Measurements from ENCODE around the gene PEA15. TPM values are rescaled to one million over a fixed set of nuclear protein-coding genes. Genes with fewer than 3 reads are reported as not detected.

Gene PEA15
- total and polyA plus RNA-seq, 9 of the 15 experiments (the other 6 are each of a cell fraction or from before 2014, with no cell fraction given) = 8.2 to 175 (median 35.4) TPM

DNA sequence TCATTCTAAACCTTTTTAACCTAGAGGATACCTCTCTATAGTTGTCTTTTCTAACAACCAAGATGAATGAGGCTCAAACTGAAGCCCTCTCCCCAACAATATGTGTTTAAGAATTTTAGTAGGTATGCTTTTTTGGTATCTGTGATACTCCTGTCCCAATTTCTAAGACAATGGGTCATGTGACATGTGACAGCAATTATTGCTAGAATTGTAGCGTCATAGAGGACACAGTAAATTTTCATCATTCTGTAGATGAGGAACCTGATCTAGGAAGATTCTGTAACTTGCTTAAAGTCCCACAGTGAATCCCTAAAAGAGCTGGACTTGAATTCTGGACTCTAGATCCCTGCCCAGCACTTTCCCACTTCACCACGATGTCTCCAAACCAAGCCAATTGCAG, 26.5 kb upstream of the PEA15 start:
- BruUV-seq (replicated peaks) = no TSS peak
- Histone ChIP-seq H3K9ac (ENCODE audit: insufficient read depth in 1 of 2, low read depth in 2 of 2, low read length in 2 of 2) (no peak overlapping the region), H3K9me1 (ENCODE audit: control insufficient read depth, insufficient read depth, low read length) (no peaks in the 10 kb centered on the region), H3K4me2 (ENCODE audit: insufficient read depth, low read length) (no peak overlapping the region), H3K4me3 (no peak overlapping the region), H3K79me2 (ENCODE audit: control insufficient read depth, insufficient read depth, low read length) (no peaks in the 10 kb centered on the region), H3K27ac (ENCODE audit: extremely low read depth, low read depth, low read length) (no peak overlapping the region), H3K4me1 (replicated peaks in 1 of 2; ENCODE audit: control insufficient read depth in 2 of 2, insufficient read depth in 2 of 2, low read length in 2 of 2) (no peaks in the 10 kb centered on the region), H2AFZ (ENCODE audit: low read depth, low read length) (no peak overlapping the region), H3K9me3 (replicated peaks; ENCODE audit: control insufficient read depth, insufficient read depth, low read depth, low read length) (no peaks in the 10 kb centered on the region), H3K27me3 (ENCODE audit: control insufficient read depth in 2 of 2, insufficient read depth in 2 of 2, low read length in 2 of 2) (peaks cover 45 to 56% of the 10 kb centered on the region in 2 experiments), H3K36me3 (ENCODE audit: control insufficient read depth, insufficient read depth, low read length) (no peaks in the 10 kb centered on the region), H4K20me1 (replicated peaks; ENCODE audit: control insufficient read depth, insufficient read depth, low read length) (no peaks in the 10 kb centered on the region)
- no peak for DNase-seq (ENCODE audit: extremely low read depth in 1 of 4, low spot score in 3 of 4)
- ChIA-PET CTCF (ENCODE audit: low intra/inter-chr PET ratio) (no interaction called here), POLR2A (interaction anchor here (0.6 kb wide), 1 partner anchor 78 kb away, joined by 3 read pairs; no protein-coding TSS in a partner anchor)
- FAIRE-seq = no peak
- WGBS (ENCODE audit: insufficient coverage, low coverage, missing lambda C conversion rate) = 3% methylated on average over 2 of the region's 2 CpGs
- in situ Hi-C loops (cut with MboI) (no loop called here), intact Hi-C loops (cut with micrococcal nuclease) (no loop called here)
- no peak for ATAC-seq
- TF ChIP-seq RBM15 (IDR thresholded peaks at IDR 0.05; ENCODE audit: insufficient read depth, low read length) (no peak), BACH1 (tag; IDR thresholded peaks at IDR 0.05) (no peak), ZNF707 (CRISPR knock-in tag; conservative IDR thresholded peaks at IDR 0.05) (no peak), ZNF445 (CRISPR knock-in tag; IDR thresholded peaks at IDR 0.05; ENCODE audit: low read depth) (no peak), TBL1XR1 (IDR thresholded peaks at IDR 0.05; ENCODE audit: low read length in 2 of 2) (no peak), NFRKB (IDR thresholded peaks at IDR 0.05; ENCODE audit: low read depth) (no peak), MTA2 (IDR thresholded peaks at IDR 0.05; ENCODE audit: low read depth) (no peak), FIP1L1 (IDR thresholded peaks at IDR 0.05; ENCODE audit: low read depth, low read length, poor library complexity, severe bottlenecking) (no peak), ESRRB (CRISPR knock-in tag; IDR thresholded peaks at IDR 0.05; ENCODE audit: borderline replicate concordance) (no peak), MAZ (CRISPR knock-in tag; conservative IDR thresholded peaks at IDR 0.05 in 1 of 2, IDR thresholded peaks at IDR 0.05 in 1 of 2) (no peak), CREB1 (IDR thresholded peaks at IDR 0.05) (no peak), CREB1 (CRISPR knock-in tag; IDR thresholded peaks at IDR 0.05) (no peak), STAT5A (IDR thresholded peaks at IDR 0.05; ENCODE audit: borderline replicate concordance, low read length) (no peak), CBFA2T2 (conservative IDR thresholded peaks at IDR 0.05) (no peak), DNMT1 (IDR thresholded peaks at IDR 0.05) (no peak), RAD51 (IDR thresholded peaks at IDR 0.05; ENCODE audit: borderline replicate concordance, low read depth) (peak; percentile 21; the same call in 1 of the 2 replicates)
- TF ChIP-seq, protein P1, sequence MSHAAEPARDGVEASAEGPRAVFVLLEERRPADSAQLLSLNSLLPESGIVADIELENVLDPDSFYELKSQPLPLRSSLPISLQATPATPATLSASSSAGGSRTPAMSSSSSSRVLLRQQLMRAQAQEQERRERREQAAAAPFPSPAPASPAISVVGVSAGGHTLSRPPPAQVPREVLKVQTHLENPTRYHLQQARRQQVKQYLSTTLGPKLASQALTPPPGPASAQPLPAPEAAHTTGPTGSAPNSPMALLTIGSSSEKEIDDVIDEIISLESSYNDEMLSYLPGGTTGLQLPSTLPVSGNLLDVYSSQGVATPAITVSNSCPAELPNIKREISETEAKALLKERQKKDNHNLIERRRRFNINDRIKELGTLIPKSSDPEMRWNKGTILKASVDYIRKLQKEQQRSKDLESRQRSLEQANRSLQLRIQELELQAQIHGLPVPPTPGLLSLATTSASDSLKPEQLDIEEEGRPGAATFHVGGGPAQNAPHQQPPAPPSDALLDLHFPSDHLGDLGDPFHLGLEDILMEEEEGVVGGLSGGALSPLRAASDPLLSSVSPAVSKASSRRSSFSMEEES (CRISPR knock-in tag; IDR thresholded peaks at IDR 0.05) = peak; percentile 87
